IPS DF 4.7 (cell line): ENCODE data around the gene ZNF470.

Experiments
- DNase-seq: peaks from one replicate; pipeline ENCODE4 v3.0.0-alpha.2; 2013; ENCODE audit warnings: low spot score; ENCODE audit errors: extremely low read depth

The ZNF470 gene

DNA sequence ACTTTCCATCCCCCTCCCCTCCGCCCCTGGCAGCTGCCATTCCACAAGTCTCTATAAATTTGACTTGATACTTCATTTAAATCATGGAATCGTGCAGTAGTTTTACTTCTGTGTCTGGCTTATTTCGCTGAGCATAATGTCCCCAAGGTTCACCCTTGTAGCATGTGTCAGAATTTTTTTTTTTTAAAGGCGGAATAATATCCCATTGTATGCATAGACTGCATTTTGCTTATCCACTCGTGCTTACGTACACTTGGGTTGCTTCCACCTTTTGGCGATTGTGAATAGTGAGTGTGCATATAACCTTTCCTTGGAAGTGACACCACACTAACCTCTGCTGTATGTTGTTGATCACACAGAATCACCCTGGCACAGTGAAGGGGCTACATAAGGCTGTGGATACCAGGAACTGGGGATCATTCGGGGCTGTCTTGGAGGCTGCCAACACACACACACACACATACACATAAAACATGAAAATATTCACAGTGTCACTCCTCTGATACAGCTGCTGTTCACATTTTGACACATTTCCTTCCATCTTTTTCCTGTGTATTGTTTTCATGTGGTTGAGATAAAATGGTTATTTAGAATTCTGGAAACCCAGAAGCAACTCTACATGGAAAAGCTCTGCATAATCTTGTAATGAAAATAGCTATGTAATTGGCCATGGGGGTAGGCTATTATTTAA, 41.2 kb downstream of the ZNF470 start:
- no peak for DNase-seq

DNA sequence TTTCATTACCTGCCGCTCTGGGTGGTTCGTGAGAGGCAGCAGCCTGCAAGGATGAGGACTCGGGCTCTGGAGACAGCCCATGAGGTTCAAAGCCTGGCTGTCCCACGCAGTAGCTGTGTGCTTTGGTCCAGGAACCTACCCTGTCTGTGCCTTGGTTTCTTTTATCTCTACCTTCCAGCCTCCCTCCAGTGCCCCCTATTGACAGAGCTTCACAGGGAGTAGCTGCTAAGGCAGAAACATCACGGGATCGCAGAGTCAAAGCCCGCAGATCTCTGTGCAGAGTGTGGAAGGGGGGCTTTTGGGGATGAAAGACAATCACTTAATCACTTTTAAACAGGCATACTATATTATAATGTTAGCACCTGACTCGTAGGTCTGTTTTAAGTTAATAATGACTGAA, 44.0 kb downstream of the ZNF470 start:
- DNase-seq: no peak

DNA sequence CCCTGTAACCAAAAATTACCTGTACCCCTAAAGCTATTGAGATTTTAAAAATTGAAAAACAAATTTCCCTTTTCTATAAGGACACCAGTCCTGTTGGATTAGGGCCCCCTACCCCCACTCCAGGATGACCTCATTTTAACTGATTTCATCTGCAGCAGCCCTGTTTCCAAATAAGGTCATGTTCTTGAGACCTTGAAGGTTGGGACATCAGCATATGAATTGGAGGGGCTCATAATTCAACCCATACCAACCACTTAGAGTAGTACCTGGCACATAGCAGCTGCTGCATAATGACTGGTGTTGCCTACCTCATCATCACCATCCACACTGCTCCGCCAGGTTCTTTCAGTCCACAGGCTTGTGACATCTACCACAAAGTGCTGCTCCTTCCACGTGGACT, 45.5 kb downstream of the ZNF470 start:
- DNase-seq: no peak

DNA sequence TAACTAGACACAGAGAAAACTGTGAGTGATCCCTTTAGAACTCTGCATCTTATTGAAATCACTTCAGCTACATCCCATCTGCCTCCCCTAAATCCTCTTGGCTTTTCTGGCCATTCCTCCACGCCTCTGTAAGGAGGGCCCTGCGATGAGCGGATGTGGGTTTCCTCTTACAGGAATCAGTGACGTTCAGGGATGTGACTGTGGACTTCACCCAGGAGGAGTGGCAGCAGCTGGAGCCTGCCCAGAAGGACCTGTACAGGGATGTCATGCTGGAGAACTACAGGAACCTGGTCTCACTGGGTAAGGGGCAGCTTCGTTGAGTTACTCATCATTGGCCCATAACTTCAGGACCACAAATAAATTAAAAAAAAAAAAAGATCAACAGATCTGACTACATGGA, 46.4 kb downstream of the ZNF470 start:
- no peak for DNase-seq

DNA sequence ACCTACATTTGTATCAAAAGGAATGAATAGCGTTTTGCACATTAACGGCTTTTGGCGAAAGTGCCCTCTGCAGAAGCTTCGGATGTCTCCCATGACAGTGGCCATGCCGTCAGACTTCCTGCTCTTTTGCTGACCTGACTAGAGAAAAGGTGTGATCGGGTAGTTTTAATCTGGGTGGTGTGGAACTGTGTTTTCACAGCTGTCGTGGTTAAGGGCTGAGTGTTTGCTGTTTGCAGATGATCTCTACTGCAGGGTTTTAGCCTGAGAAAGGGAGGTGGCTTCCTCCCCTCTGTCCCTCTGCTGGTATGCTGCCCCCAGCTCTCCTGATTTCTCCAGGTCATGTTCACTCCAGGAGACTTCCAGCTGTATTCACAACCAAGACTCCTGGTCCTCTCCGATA, 50.3 kb downstream of the ZNF470 start:
- no peak for DNase-seq

DNA sequence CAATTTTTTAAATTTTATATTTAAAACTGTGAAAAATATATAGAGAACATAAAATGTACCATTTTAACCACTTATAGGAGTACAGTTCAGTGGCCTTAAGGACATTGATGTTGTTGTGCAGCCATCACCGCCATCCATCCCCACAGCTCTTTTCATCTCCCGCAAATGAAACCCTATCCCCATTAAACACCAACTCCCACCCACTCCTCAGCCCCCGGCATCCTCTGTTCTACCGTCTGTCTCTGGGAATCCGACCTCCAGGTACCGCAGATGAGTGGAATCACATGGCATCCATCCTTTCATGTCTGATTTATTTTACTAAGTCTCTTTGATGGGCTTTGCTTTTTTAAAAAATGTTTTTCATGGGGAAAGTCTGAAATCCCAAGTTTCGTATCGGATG, 51.9 kb downstream of the ZNF470 start:
- no peak for DNase-seq

DNA sequence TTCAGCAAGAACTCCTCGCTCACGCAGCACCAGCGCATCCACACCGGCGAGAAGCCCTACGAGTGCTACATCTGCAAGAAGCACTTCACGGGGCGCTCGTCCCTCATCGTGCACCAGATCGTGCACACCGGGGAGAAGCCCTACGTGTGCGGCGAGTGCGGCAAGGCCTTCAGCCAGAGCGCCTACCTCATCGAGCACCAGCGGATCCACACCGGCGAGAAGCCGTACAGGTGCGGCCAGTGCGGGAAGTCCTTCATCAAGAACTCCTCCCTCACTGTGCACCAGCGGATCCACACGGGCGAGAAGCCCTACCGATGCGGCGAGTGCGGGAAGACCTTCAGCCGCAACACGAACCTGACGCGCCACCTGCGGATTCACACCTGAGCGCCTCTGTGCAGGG, 55.1 kb downstream of the ZNF470 start:
- no peak for DNase-seq

DNA sequence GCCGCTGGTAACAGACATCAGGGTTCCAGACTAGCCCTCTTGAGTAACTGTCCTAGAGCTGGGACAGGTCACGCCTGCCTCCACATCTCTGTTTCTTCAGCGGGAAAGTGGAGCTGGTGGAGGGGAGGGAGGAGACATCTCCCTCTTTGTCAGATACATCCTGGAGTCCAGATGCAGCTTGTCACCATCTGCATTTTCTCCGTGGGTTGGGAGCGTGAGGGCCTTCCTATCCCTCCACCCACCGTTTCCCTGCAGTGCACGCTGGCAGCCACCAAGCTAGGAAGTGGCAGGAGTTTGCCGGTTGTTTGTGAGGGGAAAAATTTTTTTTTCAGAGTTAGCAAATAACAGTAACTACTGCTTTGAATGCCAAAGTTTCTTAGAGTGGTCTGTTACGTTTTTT, 55.7 kb downstream of the ZNF470 start:
- no peak for DNase-seq

DNA sequence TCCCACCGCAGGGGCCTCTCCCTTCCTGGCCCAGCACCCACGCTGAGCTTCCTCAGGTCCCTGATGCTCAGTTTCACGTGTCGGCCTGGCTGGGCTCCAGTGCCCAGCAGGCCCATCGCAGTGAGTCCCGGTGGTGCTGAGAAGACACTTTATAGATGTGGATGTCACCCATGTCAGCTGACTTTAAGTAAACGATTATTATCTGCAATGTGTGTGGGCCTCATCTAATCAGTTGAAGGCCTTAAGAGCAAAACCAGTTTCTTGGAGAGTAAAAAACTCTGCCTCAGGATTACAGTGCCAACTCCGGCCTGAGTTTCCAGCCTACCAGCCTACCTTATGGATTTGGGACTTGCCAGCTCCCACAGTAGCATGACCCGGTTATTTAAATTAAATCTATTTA, 58.4 kb downstream of the ZNF470 start:
- no peak for DNase-seq

DNA sequence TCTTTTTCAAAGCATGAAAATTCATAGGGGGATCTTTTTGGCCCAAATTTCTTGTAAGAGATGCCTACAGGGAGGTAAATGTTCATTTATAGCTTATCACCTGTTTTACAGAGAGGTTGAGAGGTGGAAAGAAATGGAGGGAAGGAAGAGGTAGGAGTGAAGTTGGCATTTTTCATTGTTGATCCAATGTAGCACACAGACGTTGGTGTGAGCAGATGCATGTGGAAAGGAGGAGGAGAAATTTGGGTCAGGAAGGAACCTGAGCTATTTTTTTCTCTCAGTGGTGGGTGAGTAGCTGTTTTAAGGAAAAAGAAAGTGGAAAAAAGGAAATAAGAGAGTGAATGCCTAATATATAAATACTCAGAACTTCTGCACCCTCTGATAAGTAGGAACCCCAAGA, 65.8 kb downstream of the ZNF470 start:
- DNase-seq: no peak

DNA sequence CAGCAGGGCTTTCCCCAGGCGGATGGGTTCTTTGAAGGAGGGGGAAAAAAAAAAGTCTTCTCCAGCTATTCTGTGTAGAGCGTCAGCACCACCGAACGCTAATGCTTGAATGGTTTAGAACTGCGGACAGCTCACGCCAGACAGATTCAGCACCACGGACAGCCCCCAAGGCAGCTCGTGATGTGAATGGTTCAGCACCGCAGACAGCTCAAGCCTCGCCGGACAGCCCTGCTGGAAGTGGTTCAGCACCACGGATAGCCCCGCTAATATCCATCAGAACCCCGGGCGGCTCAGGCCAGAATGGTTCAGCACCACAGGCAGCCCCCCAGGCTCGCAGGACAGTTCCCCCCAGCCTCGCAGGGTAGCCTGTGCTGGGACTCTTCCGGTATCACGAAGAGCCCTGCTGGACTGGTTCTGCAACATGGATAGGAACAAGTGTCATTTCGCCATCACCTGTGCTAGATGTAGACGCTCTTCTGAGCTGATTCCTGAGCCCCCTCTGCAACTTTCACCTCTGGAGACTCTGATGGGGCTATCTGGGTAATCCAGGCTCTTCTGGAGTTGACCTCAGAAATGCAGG, 70.8 kb downstream of the ZNF470 start:
- DNase-seq: peak; percentile 75
